Activated CD8-positive, alpha-beta T cell treated with anti-CD3 and anti-CD28 coated beads for 36 hours (primary cell): ENCODE results near the gene HSPD1. TPM values are rescaled to one million over a fixed set of nuclear protein-coding genes. Genes with fewer than 3 reads are reported as not detected.

Experiments used
- ATAC-seq: fragments of 200-7000 bp; cut with Tn5 transposase; one replicate; pipeline ENCODE4 v1.10.0; 2021; ENCODE audit warnings: mild to moderate bottlenecking, moderate library complexity
- CTCF ChIA-PET: fragments of 350-600 bp; sonication (Branson Sonifier 250); formaldehyde crosslinking; loops from one replicate; lab custom pipeline; 2021; ENCODE audit warnings: antibody characterized with exemption; lab: Charles Lee
- POLR2A ChIA-PET: fragments of 350-600 bp; sonication (Branson Sonifier 250); formaldehyde crosslinking; loops from one replicate; lab custom pipeline; 2021; ENCODE audit warnings: antibody characterized with exemption; lab: Charles Lee
- DNase-seq: peaks from one replicate; pipeline ENCODE4 v3.0.0-alpha.2; 2020
- H3K27ac Mint-ChIP-seq: one replicate; pipeline ENCODE4 v1.8.0; 2021; ENCODE audit warnings: mild to moderate bottlenecking, mixed read lengths
- H3K27me3 Mint-ChIP-seq: one replicate; pipeline ENCODE4 v1.8.0; 2021; ENCODE audit warnings: mixed read lengths
- H3K36me3 Mint-ChIP-seq: one replicate; pipeline ENCODE4 v1.8.0; 2021; ENCODE audit warnings: low read depth, mixed read lengths
- H3K4me1 Mint-ChIP-seq: one replicate; pipeline ENCODE4 v1.8.0; 2021; ENCODE audit warnings: low read depth, mixed read lengths
- H3K4me3 Mint-ChIP-seq: one replicate; pipeline ENCODE4 v1.8.0; 2021; ENCODE audit warnings: mild to moderate bottlenecking, moderate library complexity, mixed read lengths
- H3K9me3 Mint-ChIP-seq: one replicate; pipeline ENCODE4 v1.8.0; 2021; ENCODE audit warnings: mixed read lengths
- CTCF ChIP-seq: fragments of 200-600 bp; IDR thresholded peaks from one replicate; pipeline ENCODE4 v1.8.0; 2022; ENCODE audit warnings: antibody characterized with exemption, mild to moderate bottlenecking
- intact Hi-C: fragments of 100-400 bp; cut with micrococcal nuclease; formaldehyde crosslinking; loops from one replicate; pipeline ENCODE4 v1.10.0; 2022
- total RNA-seq, 2 experiments: library from RNA; stranded (reverse); gene quantifications; one replicate each; pipeline ENCODE4 v1.2.3, GENCODE V29; 2021

HSPD1 gene
- 1,000 to 10,000 TPM; 1,034 to 1,051 TPM for total RNA-seq

GRCh38 chr2:197499594-197500502 is at the start of gene HSPD1, which contains the start of gene HSPE1:
HSPD1 (minus strand) TSS chr2:197499840; CDS start chr2:197498848, 992 bp downstream.
HSPE1 (plus strand) TSS chr2:197500379; CDS start chr2:197500437, 58 bp downstream.
- peaks cover 48% of the 10 kb centered on the region for H3K4me1 Mint-ChIP-seq
- H3K27ac Mint-ChIP-seq, result peak within 1 kb of the TSS; percentile 99
- no peaks in the 10 kb centered on the region for H3K27me3 Mint-ChIP-seq
- ChIA-PET POLR2A (interaction anchor here (0.6 to 8.5 kb wide), 22 partner anchors 8 to 310 kb away, joined by 3 to 81 read pairs (median 6); partner anchors contain the start of genes COQ10B, MARS2, MOB4 and SF3B1), CTCF (interaction anchor here (1.0 to 2.8 kb wide), 2 partner anchors 14 to 16 kb away, joined by 6 to 13 read pairs; partner anchors contain the start of gene MOB4)
- intact Hi-C loops, result loop anchor here (2.0 to 5.0 kb wide), 3 partner anchors 15 to 68 kb away; partner anchors contain the start of gene COQ10B
- H3K4me3 Mint-ChIP-seq, result peak within 1 kb of the TSS; percentile 100
- TF ChIP-seq CTCF, result no peak
- DNase-seq (peak; percentile 99), ATAC-seq (peak; percentile 89)
- peaks cover 89% of the 10 kb centered on the region for H3K36me3 Mint-ChIP-seq
- no peaks in the 10 kb centered on the region for H3K9me3 Mint-ChIP-seq

- ATAC-seq, result no peak
- Mint-ChIP-seq H3K27me3 (no peaks in the 10 kb centered on the region), H3K27ac (no peak overlapping the region), H3K4me3 (no peak overlapping the region), H3K4me1 (peaks cover 2% of the 10 kb centered on the region), H3K9me3 (no peaks in the 10 kb centered on the region), H3K36me3 (peaks cover 23% of the 10 kb centered on the region)
- TF ChIP-seq CTCF, result no peak
- intact Hi-C loops, result no loop called here
- ChIA-PET POLR2A (no interaction called here), CTCF (no interaction called here)
- DNase-seq, result no peak
Measured at GRCh38 chr2:197548582-197548981, 48.9 kb upstream of the HSPD1 start.

GRCh38 chr2:197547163-197547900 is 47.7 kb upstream of the HSPD1 start:
- Mint-ChIP-seq H3K27ac (no peak overlapping the region), H3K4me1 (peaks cover 2% of the 10 kb centered on the region), H3K9me3 (no peaks in the 10 kb centered on the region), H3K36me3 (peaks cover 24% of the 10 kb centered on the region), H3K27me3 (no peaks in the 10 kb centered on the region), H3K4me3 (no peak overlapping the region)
- POLR2A ChIA-PET, result no interaction called here
- TF ChIP-seq CTCF, result no peak
- CTCF ChIA-PET, result no interaction called here
- DNase-seq, result no peak
- intact Hi-C loops, result no loop called here
- ATAC-seq, result no peak

GRCh38 chr2:197543206-197543605 is 43.6 kb upstream of the HSPD1 start:
- DNase-seq, result no peak
- ChIA-PET POLR2A (interaction anchor here (0.6 kb wide), 1 partner anchor 162 kb away, joined by 3 read pairs; the partner anchor contains the start of gene MARS2), CTCF (no interaction called here)
- peaks cover 17% of the 10 kb centered on the region for H3K4me1 Mint-ChIP-seq
- H3K27me3 Mint-ChIP-seq, result no peaks in the 10 kb centered on the region
- peaks cover 34% of the 10 kb centered on the region for H3K36me3 Mint-ChIP-seq
- ATAC-seq, result no peak
- no peaks in the 10 kb centered on the region for H3K9me3 Mint-ChIP-seq
- no peak overlapping the region for H3K27ac Mint-ChIP-seq
- intact Hi-C loops, result no loop called here
- no peak for TF ChIP-seq CTCF
- H3K4me3 Mint-ChIP-seq, result no peak overlapping the region
